EL (cell line): ENCODE measurements around the gene PAFAH2.
"Not testable (repeated sequence)": the region's sequence is repeated elsewhere in the genome, so short reads cannot be mapped to it uniquely, and the experiment has no call there.

Source experiments
- DNase-seq: peaks from one replicate; pipeline ENCODE4 v3.0.0-alpha.2; 2016

The PAFAH2 gene

GRCh38 chr1:25979210-25979609 is 18.7 kb downstream of the PAFAH2 start:
- DNase-seq: no peak

GRCh38 chr1:25978403-25978802 is 19.5 kb downstream of the PAFAH2 start:
- no peak for DNase-seq

DNA sequence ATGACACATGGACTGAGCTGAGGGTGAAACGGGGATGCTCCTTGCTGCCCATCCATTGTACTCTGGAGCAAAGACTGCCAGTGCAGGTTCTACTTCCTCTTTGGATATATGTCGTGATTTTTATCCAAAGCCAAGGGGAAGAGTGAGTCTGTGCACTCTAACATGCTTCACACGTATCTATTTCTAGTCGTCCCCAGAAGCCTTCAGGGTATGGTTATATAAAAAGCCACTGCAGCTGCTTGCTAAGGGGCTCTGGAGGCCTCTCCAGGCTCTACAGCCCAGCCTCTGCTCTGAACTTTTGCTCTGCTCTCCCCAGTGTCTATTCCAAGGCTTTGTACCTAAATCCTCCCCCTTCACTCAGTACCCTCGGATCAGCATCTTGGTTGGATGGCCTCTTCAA is 20.1 kb downstream of the PAFAH2 start:
- DNase-seq: no peak

DNA sequence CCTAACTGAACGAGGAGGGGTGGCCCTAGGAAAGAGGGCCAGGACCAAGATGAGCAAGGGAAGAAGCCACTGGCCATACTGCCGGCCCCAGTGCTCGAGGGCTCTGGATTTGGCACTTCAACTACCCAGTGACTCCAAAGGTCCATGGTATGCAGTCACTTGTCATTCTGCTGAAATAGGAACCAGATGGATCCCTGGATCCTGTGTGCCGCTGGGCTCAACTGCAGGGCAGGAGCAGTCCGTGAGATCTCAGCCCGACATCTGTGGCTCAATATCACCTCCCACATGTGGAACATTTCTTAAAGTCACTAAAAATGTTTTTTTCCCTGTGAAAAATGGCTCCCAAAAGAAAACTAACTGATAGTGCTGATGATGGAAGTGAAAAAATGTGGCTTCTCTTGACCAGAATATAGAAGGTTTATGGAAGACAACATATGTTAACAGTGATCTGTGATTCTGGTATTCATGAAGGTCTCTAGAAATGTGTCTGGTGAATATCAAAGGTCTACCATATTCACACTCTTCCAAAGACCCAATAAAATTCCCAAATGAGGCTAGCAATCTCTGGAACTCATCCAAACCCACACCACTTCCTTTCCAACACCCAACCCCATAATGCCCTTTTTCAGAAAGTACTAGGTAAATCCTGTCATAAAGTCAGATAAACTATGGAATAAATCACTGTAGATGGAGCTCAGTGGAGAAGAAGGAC is 24.1 kb downstream of the PAFAH2 start:
- peak; percentile 27 for DNase-seq

GRCh38 chr1:25971811-25972180 is 26.1 kb downstream of the PAFAH2 start:
- no peak for DNase-seq

GRCh38 chr1:25971066-25971810 is 26.6 kb downstream of the PAFAH2 start:
- DNase-seq: no peak

DNA sequence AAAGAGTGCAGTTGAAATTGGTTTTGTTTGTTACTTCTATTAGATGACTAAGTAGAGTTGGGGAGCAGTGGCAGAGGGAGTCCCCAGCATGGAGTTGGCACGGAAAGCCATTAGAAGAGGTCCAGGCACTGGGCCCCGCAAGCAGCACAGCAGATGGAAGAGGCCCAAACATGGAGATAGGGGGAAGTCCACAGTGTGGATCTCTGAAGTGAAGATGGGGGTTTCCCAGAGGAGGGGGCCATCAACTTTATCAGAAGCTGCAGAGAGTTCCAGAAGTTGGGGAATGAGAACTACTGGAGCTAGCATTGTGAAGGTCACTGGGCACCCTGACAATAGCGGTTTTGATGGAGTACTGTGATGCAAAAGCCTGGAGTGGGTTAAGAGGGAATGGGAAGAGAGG is 30.6 kb downstream of the PAFAH2 start:
- no peak for DNase-seq

- DNase-seq: no peak
Observed at GRCh38 chr1:25959611-25960010, 38.3 kb downstream of the PAFAH2 start.

DNA sequence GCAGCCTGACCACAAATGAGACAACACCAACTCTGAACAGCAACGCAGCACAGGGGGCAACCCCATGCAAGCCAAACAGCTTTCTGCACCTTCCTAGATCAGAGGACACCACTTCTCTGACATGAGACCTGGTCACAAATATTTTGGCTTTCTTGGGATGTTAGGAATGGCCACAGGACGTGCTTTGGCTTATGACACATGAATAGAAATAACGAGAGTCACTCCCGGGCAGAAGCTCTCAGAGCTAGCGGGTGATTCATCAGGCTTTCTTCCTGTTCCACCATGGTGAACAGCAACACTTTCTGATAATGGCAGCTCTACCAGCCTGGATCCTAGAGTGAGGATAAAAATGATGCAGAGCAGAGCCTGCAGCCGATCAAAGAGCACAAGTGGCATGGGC is 39.4 kb downstream of the PAFAH2 start:
- peak; percentile 92 for DNase-seq

GRCh38 chr1:25955553-25955952 is 42.3 kb downstream of the PAFAH2 start:
- no peak for DNase-seq

- no peak for DNase-seq
Observed at GRCh38 chr1:25954282-25954938, 43.5 kb downstream of the PAFAH2 start.

DNA sequence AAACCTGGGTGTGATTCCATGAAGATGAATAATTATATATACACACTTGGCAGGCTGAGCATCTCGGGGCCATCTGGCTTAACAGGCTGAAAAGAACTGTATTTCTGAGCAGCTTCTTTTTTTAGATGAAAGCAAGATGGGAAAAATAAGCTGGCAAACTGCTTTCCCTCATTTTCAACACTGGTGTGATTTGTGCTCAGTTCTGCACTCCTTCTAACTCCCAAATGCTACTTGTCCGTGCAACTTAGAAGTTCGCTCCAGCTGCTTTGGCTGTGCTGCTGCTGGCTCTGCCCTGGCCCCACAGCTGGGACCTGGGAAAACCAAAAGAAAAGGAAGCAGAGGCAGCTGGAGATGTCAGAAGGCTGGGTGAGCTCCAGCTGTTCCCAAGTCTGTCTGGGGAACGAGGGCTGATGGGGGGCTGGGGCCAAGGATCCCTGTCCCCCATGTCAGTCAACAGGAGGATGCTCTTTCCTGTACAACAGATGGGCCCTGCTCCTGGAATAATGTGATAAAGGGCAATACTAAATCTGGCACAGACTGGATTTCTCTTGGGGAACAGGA is 44.9 kb downstream of the PAFAH2 start:
- no peak for DNase-seq

GRCh38 chr1:25948641-25949040 is 49.2 kb downstream of the PAFAH2 start:
- DNase-seq: no peak

DNA sequence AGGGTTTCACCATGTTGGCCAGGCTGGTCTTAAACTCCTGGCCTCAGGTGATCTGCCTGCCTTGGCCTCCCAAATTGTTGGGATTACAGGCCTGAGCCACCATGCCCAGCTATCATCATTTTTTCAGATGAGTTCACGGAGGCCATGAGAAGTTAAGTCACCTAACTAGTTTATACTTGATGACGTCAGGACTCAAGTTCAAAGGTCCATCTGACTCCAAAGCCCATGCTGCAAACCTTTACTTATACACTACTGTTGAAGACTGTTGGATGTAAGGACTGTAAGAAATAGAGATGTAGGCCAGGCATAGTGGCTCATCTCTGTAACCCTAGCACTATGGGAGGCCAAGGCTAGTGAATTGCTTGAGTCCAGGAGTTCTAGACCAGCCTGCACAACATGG is 50.8 kb downstream of the PAFAH2 start:
- no peak for DNase-seq

- no peak for DNase-seq
Observed at GRCh38 chr1:25945761-25946160, 52.1 kb downstream of the PAFAH2 start.

- DNase-seq: no peak
Observed at GRCh38 chr1:25944986-25945385, 52.9 kb downstream of the PAFAH2 start.

- DNase-seq: not testable (repeated sequence)
Observed at GRCh38 chr1:25943511-25943910, 54.4 kb downstream of the PAFAH2 start.

GRCh38 chr1:25936947-25937346 is 60.9 kb downstream of the PAFAH2 start:
- no peak for DNase-seq

DNA sequence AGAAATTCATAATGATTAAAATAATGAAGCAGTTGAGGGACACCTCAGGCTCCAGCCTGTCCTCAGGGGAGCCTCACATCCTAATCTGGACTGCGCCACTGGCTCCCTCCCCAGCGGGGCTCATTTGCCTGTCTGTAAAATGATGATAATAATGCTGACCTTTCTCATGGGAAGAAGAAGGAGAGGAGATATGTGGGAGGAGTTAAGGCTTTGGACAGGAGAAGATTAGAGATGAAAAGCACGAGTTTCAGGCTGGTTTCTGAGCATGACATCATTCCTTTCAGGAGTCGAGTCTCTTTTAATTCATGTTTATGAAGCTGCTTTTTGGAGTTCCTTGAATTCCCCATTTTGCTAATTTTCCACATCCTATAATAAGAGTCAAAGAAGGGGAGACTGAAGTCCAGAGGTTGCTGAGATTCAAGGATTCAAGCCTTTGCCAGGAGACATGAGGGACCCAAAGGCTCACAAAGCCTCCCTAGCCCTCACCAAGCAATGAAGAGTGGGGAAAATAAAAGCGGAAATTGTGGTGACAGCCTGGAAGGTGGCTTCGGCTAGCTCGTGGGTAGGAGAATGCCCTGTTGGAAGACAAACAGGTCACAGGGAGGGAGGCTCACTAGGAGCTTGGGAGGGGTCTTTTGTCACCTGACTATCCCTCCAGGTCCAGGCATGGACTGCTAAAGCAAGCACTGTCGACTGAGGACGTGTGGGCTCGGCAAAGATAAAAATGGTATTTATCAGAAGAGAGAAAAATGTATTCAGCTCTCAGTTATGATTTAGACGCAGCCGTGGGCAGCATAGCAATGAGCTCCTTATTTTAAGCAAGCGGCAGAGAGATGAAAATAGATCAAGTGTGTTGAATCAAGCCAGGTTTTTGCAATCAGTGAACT is 64.1 kb downstream of the PAFAH2 start:
- DNase-seq: no peak

DNA sequence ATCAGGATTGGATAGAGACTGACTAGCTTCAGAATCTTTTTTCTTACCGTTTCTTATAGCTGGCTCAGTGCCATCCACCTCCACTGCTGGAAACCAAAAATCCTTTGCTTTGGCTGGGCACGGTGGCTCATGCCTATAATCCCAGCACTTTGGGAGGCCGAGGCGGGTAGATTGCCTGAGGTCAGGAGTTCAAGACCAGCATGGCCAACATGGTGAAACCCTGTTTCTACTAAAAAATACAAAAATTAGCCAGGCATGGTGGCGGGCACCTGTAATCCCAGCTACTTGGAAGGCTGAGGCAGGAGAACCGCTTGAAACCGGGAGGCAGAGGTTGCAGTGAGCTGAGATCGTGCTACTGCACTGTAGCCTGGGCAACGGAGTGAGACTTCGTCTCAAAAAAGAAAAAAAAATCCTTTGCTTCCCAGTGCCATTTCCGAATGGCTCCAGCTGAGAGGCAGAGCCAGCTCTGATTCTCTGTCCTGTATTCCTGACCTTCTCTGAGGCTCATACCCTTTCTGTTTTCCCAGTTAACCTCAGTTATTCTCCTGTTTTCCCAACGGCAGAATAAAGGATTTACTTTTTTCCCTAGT is 65.0 kb downstream of the PAFAH2 start:
- not testable (repeated sequence) for DNase-seq

DNA sequence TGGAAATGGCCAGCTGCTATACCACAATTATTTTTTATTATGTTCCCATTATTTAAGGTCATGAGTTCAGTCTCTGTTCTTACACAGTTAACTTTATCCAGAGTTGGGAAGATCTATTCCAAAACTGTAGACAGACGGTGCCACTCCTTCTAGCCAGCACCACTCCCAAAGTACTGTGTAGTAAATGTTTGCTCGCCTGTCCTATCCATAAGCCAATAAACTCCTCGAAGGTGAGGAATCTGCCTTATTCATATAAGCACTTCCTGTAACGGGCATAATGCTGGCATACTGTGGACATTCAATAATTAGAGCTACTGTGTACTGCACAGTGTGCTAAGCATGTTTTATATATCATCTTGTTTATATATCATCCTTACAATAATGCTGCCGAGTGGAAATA is 65.5 kb downstream of the PAFAH2 start:
- DNase-seq: no peak

- DNase-seq: no peak
Observed at GRCh38 chr1:25929016-25929415, 68.8 kb downstream of the PAFAH2 start.
